HepG2 (cell line): Measurements from ENCODE around the gene ABCB9. TPM values are rescaled to one million over a fixed set of nuclear protein-coding genes. Genes with fewer than 3 reads are reported as not detected.

Experiments used
- ATF1 ChIP-seq: IDR thresholded peaks from 2 replicates; pipeline ENCODE4 v1.6.1; 2016; ENCODE audit warnings: mild to moderate bottlenecking, control low read depth
- CBX2 ChIP-seq, 2 experiments: fragments of 200-600 bp in 1 of 2; sonication (generic); formaldehyde crosslinking in 1 of 2; IDR thresholded peaks; 2 replicates each; pipeline versions ENCODE4 v1.7.0 to v1.8.1; 2018 to 2022; ENCODE audit warnings: low read depth in 2 of 2, low read length in 1 of 2, mild to moderate bottlenecking in 1 of 2, missing genetic modification reagents in 1 of 2
- CCDC6 ChIP-seq: sonication (generic); formaldehyde crosslinking; IDR thresholded peaks from 2 replicates; pipeline ENCODE4 v1.8.1; 2022; ENCODE audit warnings: mild to moderate bottlenecking, missing genetic modification reagents, moderate library complexity
- FOXA3 ChIP-seq: IDR thresholded peaks from 2 replicates; pipeline ENCODE4 v1.6.1; 2016; ENCODE audit warnings: missing genetic modification reagents, missing compliant biosample characterization
- FOXO4 ChIP-seq: sonication (generic); formaldehyde crosslinking; conservative IDR thresholded peaks from 2 replicates; pipeline ENCODE4 v1.8.1; 2023; ENCODE audit warnings: missing genetic modification reagents
- HMGA1 ChIP-seq: sonication (generic); formaldehyde crosslinking; conservative IDR thresholded peaks from 2 replicates; pipeline ENCODE4 v1.4.0; 2020; ENCODE audit warnings: missing genetic modification reagents
- HNF4G ChIP-seq, 2 experiments: sonication (generic) in 1 of 2; formaldehyde crosslinking in 1 of 2; IDR thresholded peaks; 2 replicates each; pipeline versions ENCODE4 v1.4.0 to v1.6.1; 2011 to 2020; ENCODE audit warnings: borderline replicate concordance in 2 of 2, low read depth in 2 of 2, mild to moderate bottlenecking in 2 of 2, low read length in 1 of 2, missing genetic modification reagents in 1 of 2, moderate library complexity in 1 of 2
- HOMEZ ChIP-seq: IDR thresholded peaks from 2 replicates; pipeline ENCODE4 v1.6.1; 2016; ENCODE audit warnings: low read depth
- JUND ChIP-seq: sonication (generic); formaldehyde crosslinking; IDR thresholded peaks from 2 replicates; pipeline ENCODE4 v1.8.0; 2022; ENCODE audit warnings: mild to moderate bottlenecking, missing genetic modification reagents
- NFIB ChIP-seq: sonication (generic); formaldehyde crosslinking; IDR thresholded peaks from 2 replicates; pipeline ENCODE4 v1.9.0; 2021; ENCODE audit warnings: missing genetic modification reagents, mild to moderate bottlenecking, borderline replicate concordance
- NR2C2 ChIP-seq: sonication (generic); formaldehyde crosslinking; IDR thresholded peaks from 2 replicates; pipeline ENCODE4 v1.4.0; 2020; ENCODE audit warnings: missing genetic modification reagents, mild to moderate bottlenecking, moderate library complexity, borderline replicate concordance
- NRL ChIP-seq: sonication (generic); formaldehyde crosslinking; IDR thresholded peaks from 2 replicates; pipeline ENCODE4 v1.5.0; 2020; ENCODE audit warnings: missing genetic modification reagents, mild to moderate bottlenecking, moderate library complexity, borderline replicate concordance
- SALL2 ChIP-seq: sonication (generic); formaldehyde crosslinking; IDR thresholded peaks from 2 replicates; pipeline ENCODE4 v1.8.1; 2023; ENCODE audit warnings: mild to moderate bottlenecking, missing genetic modification reagents, inconsistent platforms
- TFDP1 ChIP-seq: IDR thresholded peaks from 2 replicates; pipeline ENCODE4 v1.6.1; 2016; ENCODE audit warnings: missing compliant biosample characterization, missing genetic modification reagents, borderline replicate concordance
- TOPORS ChIP-seq: sonication (generic); formaldehyde crosslinking; IDR thresholded peaks from 2 replicates; pipeline ENCODE4 v1.8.0; 2023; ENCODE audit warnings: mild to moderate bottlenecking, missing genetic modification reagents
- ZFP36 ChIP-seq: fragments of 150-350 bp; IDR thresholded peaks from 2 replicates; pipeline ENCODE4 v1.6.1; 2018; ENCODE audit warnings: borderline replicate concordance, low read length, low read depth; ENCODE audit not compliant: partially characterized antibody
- ZFP41 ChIP-seq: sonication (generic); formaldehyde crosslinking; IDR thresholded peaks from 2 replicates; pipeline ENCODE4 v1.4.0; 2020; ENCODE audit warnings: mild to moderate bottlenecking, missing genetic modification reagents, borderline replicate concordance
- ZNF121 ChIP-seq: sonication (generic); formaldehyde crosslinking; IDR thresholded peaks from 2 replicates; pipeline ENCODE4 v1.5.0; 2020; ENCODE audit warnings: mild to moderate bottlenecking, missing genetic modification reagents
- ZNF513 ChIP-seq: sonication (generic); formaldehyde crosslinking; conservative IDR thresholded peaks from 2 replicates; pipeline ENCODE4 v1.5.0; 2020; ENCODE audit warnings: missing genetic modification reagents
- ZNF550 ChIP-seq: sonication (generic); formaldehyde crosslinking; IDR thresholded peaks from 2 replicates; pipeline ENCODE4 v1.4.0; 2020; ENCODE audit warnings: mild to moderate bottlenecking, missing genetic modification reagents, borderline replicate concordance
- ZNF557 ChIP-seq: sonication (generic); formaldehyde crosslinking; IDR thresholded peaks from 2 replicates; pipeline ENCODE4 v1.4.0; 2020; ENCODE audit warnings: missing genetic modification reagents
- ZNF598 ChIP-seq: sonication (generic); formaldehyde crosslinking; IDR thresholded peaks from 2 replicates; pipeline ENCODE4 v1.5.1; 2020; ENCODE audit warnings: mild to moderate bottlenecking, missing genetic modification reagents, borderline replicate concordance
- ZNF619 ChIP-seq: sonication (generic); formaldehyde crosslinking; IDR thresholded peaks from 2 replicates; pipeline ENCODE4 v1.4.0; 2020; ENCODE audit warnings: mild to moderate bottlenecking, missing genetic modification reagents
- polyA plus RNA-seq, 8 experiments: library from polyadenylated mRNA; depleted of rRNA in 3 of 8; stranded (reverse) in 7 of 8; unstranded in 1 of 8; fragments of >200 nt; fragmentation: Illumina TruSeq in 4 of 8; extraction: Trizol in 4 of 8; gene quantifications; 2 replicates each; pipeline versions ENCODE4 v1.2.1 to v1.2.3, GENCODE V29; 2011 to 2016; ENCODE audit warnings: low read depth in 4 of 8, missing spikeins in 1 of 8, mixed read lengths in 1 of 8; ENCODE audit not compliant: insufficient read depth in 1 of 8
- total RNA-seq, 5 experiments: library from RNA; depleted of rRNA; stranded (reverse); fragments of >200 nt; fragmentation: Illumina TruSeq; extraction: Trizol; gene quantifications; 2 replicates each; pipeline ENCODE4 v1.2.3, GENCODE V29; 2016; ENCODE audit warnings: low read depth in 1 of 5

The ABCB9 gene
- total and polyA plus RNA-seq, 2 of the 13 experiments (the other 11 are each of a cell fraction or from before 2014, with no cell fraction given): 5.1 to 6.0 TPM

GRCh38 chr12:122974892-122975789 is 8.9 kb upstream of the ABCB9 start, which contains the start of gene OGFOD2 (continued):
- TF ChIP-seq CBX2 (IDR thresholded peaks at IDR 0.05; ENCODE audit: low read depth, low read length): no peak
- TF ChIP-seq CBX2 (CRISPR knock-in tag; IDR thresholded peaks at IDR 0.05; ENCODE audit: low read depth): no peak
- no peak for TF ChIP-seq JUND
- no peak; the same call in 1 of the 2 replicates for TF ChIP-seq FOXA3 (CRISPR knock-in tag)
- no peak for TF ChIP-seq ZFP36
- no peak for TF ChIP-seq TOPORS (CRISPR knock-in tag)
- no peak for TF ChIP-seq HNF4G (IDR thresholded peaks at IDR 0.05; ENCODE audit: borderline replicate concordance, low read depth, low read length)
- TF ChIP-seq HNF4G (CRISPR knock-in tag; IDR thresholded peaks at IDR 0.05; ENCODE audit: borderline replicate concordance, low read depth): 0 out of 2 replicates have a peak, but pooled peaks have one; percentile 10
- no peak for TF ChIP-seq HMGA1 (CRISPR knock-in tag)
- no peak for TF ChIP-seq ZNF513
- TF ChIP-seq ZFP41: no peak
- TF ChIP-seq TFDP1: no peak; the same call in 1 of the 2 replicates
- TF ChIP-seq ZNF598: no peak
- peak; percentile 39; the same call in 1 of the 2 replicates for TF ChIP-seq ZNF619 (CRISPR knock-in tag)
- no peak for TF ChIP-seq HOMEZ (CRISPR knock-in tag)
- TF ChIP-seq NR2C2: peak; percentile 17; the same call in 1 of the 2 replicates
- TF ChIP-seq NFIB: no peak
- TF ChIP-seq ZNF121 (CRISPR knock-in tag): no peak
- no peak for TF ChIP-seq ZNF550
- TF ChIP-seq CCDC6: no peak
- no peak for TF ChIP-seq FOXO4 (CRISPR knock-in tag)
- TF ChIP-seq ZNF557 (CRISPR knock-in tag): no peak
- TF ChIP-seq SALL2 (CRISPR knock-in tag): no peak; the same call in 1 of the 2 replicates
- peak; percentile 15; the same call in 1 of the 2 replicates for TF ChIP-seq NRL (CRISPR knock-in tag)
- no peak for TF ChIP-seq ATF1 (CRISPR knock-in tag)
